CD14-positive monocyte (primary cell): ENCODE data around the gene SIPA1. TPM values are rescaled to one million over a fixed set of nuclear protein-coding genes. Genes with fewer than 3 reads are reported as not detected.
A peak's percentile ranks its signal among the peaks of the same experiment; 100 is the strongest.

Experiments used
- DNase-seq, 3 donors: peaks; one replicate each; pipeline ENCODE4 v3.0.0-alpha.2; 2011 to 2022
- H2AFZ ChIP-seq: 2 replicates; pipeline ENCODE4 v1.6.0; 2012; ENCODE audit warnings: mild to moderate bottlenecking, low read depth, low read length, inconsistent platforms; ENCODE audit not compliant: insufficient read depth, poor library complexity, severe bottlenecking
- H3K27ac ChIP-seq, 2 donors: 1 replicate in 1 of 2; 2 replicates in 1 of 2; pipeline ENCODE4 v1.5.1; 2012 to 2013; ENCODE audit warnings: low read length in 2 of 2, control low read depth in 1 of 2, inconsistent platforms in 1 of 2, low read depth in 1 of 2, mild to moderate bottlenecking in 1 of 2
- H3K27me3 ChIP-seq, 2 donors: one replicate each; pipeline versions ENCODE4 v1.6.0 to v1.6.1; 2011 to 2013; ENCODE audit warnings: low read length in 2 of 2; ENCODE audit not compliant: control insufficient read depth in 2 of 2, insufficient read depth in 2 of 2
- H3K36me3 ChIP-seq, 2 donors: replicated peaks in 1 of 2; 1 replicate in 1 of 2; 2 replicates in 1 of 2; pipeline versions ENCODE4 v1.5.1 to v1.6.1; 2012 to 2013; ENCODE audit warnings: low read length in 2 of 2, control low read depth in 1 of 2, inconsistent platforms in 1 of 2, mild to moderate bottlenecking in 1 of 2; ENCODE audit not compliant: insufficient read depth in 2 of 2, control insufficient read depth in 1 of 2
- H3K4me1 ChIP-seq, 2 donors: 1 replicate in 1 of 2; 2 replicates in 1 of 2; pipeline versions ENCODE4 v1.5.1 to v1.6.1; 2012 to 2013; ENCODE audit warnings: low read length in 2 of 2, control low read depth in 1 of 2, inconsistent platforms in 1 of 2, mild to moderate bottlenecking in 1 of 2, moderate library complexity in 1 of 2; ENCODE audit not compliant: insufficient read depth in 2 of 2, control insufficient read depth in 1 of 2
- H3K4me2 ChIP-seq: replicated peaks from 2 replicates; pipeline ENCODE3; 2012; ENCODE audit warnings: low read length, moderate library complexity, mild to moderate bottlenecking; ENCODE audit not compliant: poor library complexity, severe bottlenecking; ENCODE audit errors: extremely low read depth
- H3K4me3 ChIP-seq, 3 experiments: fragments of 200-600 bp in 1 of 3; sonication (generic) in 1 of 3; replicated peaks in 1 of 3; 1 replicate in 2 of 3; 2 replicates in 1 of 3; pipeline ENCODE4 v1.5.1; 2011 to 2013; ENCODE audit warnings: low read length in 3 of 3, mild to moderate bottlenecking in 3 of 3, control low read depth in 2 of 3, low read depth in 2 of 3, inconsistent platforms in 1 of 3, moderate library complexity in 1 of 3
- H3K79me2 ChIP-seq: 2 replicates; pipeline ENCODE4 v1.6.0; 2012; ENCODE audit warnings: mild to moderate bottlenecking, control low read depth, inconsistent platforms, low read length, moderate library complexity; ENCODE audit not compliant: insufficient read depth
- H3K9ac ChIP-seq: 2 replicates; pipeline ENCODE4 v1.6.0; 2017; ENCODE audit warnings: low read length, mild to moderate bottlenecking; ENCODE audit not compliant: insufficient read depth, poor library complexity, severe bottlenecking
- H3K9me3 ChIP-seq, 2 donors: replicated peaks in 1 of 2; 1 replicate in 1 of 2; 2 replicates in 1 of 2; pipeline versions ENCODE4 v1.5.1 to v1.6.1; 2012 to 2013; ENCODE audit warnings: low read length in 2 of 2, control low read depth in 1 of 2; ENCODE audit not compliant: control insufficient read depth in 1 of 2, insufficient read depth in 1 of 2
- H4K20me1 ChIP-seq: 2 replicates; pipeline ENCODE4 v1.6.0; 2012; ENCODE audit warnings: mild to moderate bottlenecking, low read length, control low read depth, moderate library complexity; ENCODE audit not compliant: insufficient read depth
- H3K27ac Mint-ChIP-seq, 7 donors: one replicate each; pipeline ENCODE4 v1.8.0; 2020; ENCODE audit warnings: mild to moderate bottlenecking in 7 of 7, mixed read lengths in 7 of 7, moderate library complexity in 6 of 7, inconsistent platforms in 2 of 7
- H3K27me3 Mint-ChIP-seq, 3 donors: one replicate each; pipeline ENCODE4 v1.8.0; 2021 to 2022; ENCODE audit warnings: low read depth in 3 of 3, mild to moderate bottlenecking in 3 of 3, mixed read lengths in 3 of 3, moderate library complexity in 3 of 3, inconsistent platforms in 1 of 3
- H3K36me3 Mint-ChIP-seq, 2 donors: one replicate each; pipeline ENCODE4 v1.8.0; 2020; ENCODE audit warnings: mixed read lengths in 2 of 2, inconsistent platforms in 1 of 2, mild to moderate bottlenecking in 1 of 2
- H3K4me1 Mint-ChIP-seq: one replicate; pipeline ENCODE4 v1.8.0; 2020; ENCODE audit warnings: mild to moderate bottlenecking, mixed read lengths
- H3K4me3 Mint-ChIP-seq, 2 donors: one replicate each; pipeline ENCODE4 v1.8.0; 2020; ENCODE audit warnings: mild to moderate bottlenecking in 2 of 2, mixed read lengths in 2 of 2, moderate library complexity in 1 of 2
- H3K9me3 Mint-ChIP-seq, 7 donors: one replicate each; pipeline ENCODE4 v1.8.0; 2020 to 2022; ENCODE audit warnings: mixed read lengths in 7 of 7, mild to moderate bottlenecking in 6 of 7, moderate library complexity in 6 of 7, inconsistent platforms in 2 of 7
- WGBS: methylation state at CpG from one replicate; pipeline ENCODE4 v1.1.5; 2013; ENCODE audit warnings: missing lambda C conversion rate; ENCODE audit not compliant: insufficient coverage; 5-methylcytosine and 5-hydroxymethylcytosine counted together
- intact Hi-C, 2 donors: fragments of 100-400 bp; cut with micrococcal nuclease; formaldehyde crosslinking; loops; one replicate each; pipeline versions ENCODE4 v1.15.0 to v1.15.1; 2023
- polyA minus RNA-seq: library from RNA; depleted of rRNA, polyadenylated mRNA; stranded (reverse); fragments of >200 nt; gene quantifications from 2 replicates; pipeline ENCODE4 v1.2.3, GENCODE V29; 2012
- polyA plus RNA-seq, 3 donors: library from polyadenylated mRNA; depleted of rRNA in 1 of 3; unstranded in 2 of 3; stranded (reverse) in 1 of 3; fragments of 300-500 nt in 2 of 3; fragments of >200 nt in 1 of 3; fragmentation: Illumina TruSeq in 2 of 3; gene quantifications; 1 replicate in 2 of 3; 2 replicates in 1 of 3; pipeline ENCODE4 v1.2.3, GENCODE V29; 2012 to 2021
- total RNA-seq, 12 experiments: library from RNA in 1 of 12; stranded (reverse) in 1 of 12; fragments of 120-200 nt in 1 of 12; gene quantifications; one replicate each; pipeline ENCODE4 v1.2.4 and lab custom pipeline; 2013 to 2026; ENCODE audit warnings: mixed read lengths in 6 of 12, inconsistent platforms in 1 of 12
- TF ChIP-seq, protein P1 (sequence below): fragments of 200-600 bp; IDR thresholded peaks from one replicate; pipeline ENCODE4 v1.8.0; 2022; ENCODE audit warnings: antibody characterized with exemption, mild to moderate bottlenecking

The SIPA1 gene
- 153 TPM for total RNA-seq (2013)
- polyA plus RNA-seq (100 to 1,000 TPM in 1 of 3 donors, 10 to 100 TPM in 2; 83.4 to 110 (median 86.5) TPM), polyA minus RNA-seq (254 and 520 TPM in 2 replicates), total RNA-seq (lab: John Stamatoyannopoulos, UW) (18.2 to 88.4 (median 64.0) reads per million in 11 experiments)

- Histone ChIP-seq H3K4me1 (peaks cover 44 to 59% of the 10 kb centered on the region in 2 donors), H3K27me3 (no peaks in the 10 kb centered on the region), H3K36me3 (peaks cover 40 to 49% of the 10 kb centered on the region in 2 donors), H3K79me2 (peaks cover 50% of the 10 kb centered on the region), H2AFZ (peak within 1 kb of the TSS; percentile 63), H3K4me2 (peak within 1 kb of the TSS; percentile 100), H3K27ac (peak within 1 kb of the TSS; percentile 77 to 79), H3K4me3 (peak within 1 kb of the TSS; percentile 72 to 99 (median 72)), H3K9ac (peak within 1 kb of the TSS; percentile 77), H4K20me1 (peaks cover 61% of the 10 kb centered on the region), H3K9me3 (no peaks in the 10 kb centered on the region)
- Mint-ChIP-seq H3K9me3 (no peaks in the 10 kb centered on the region), H3K36me3 (peaks cover 27 to 58% of the 10 kb centered on the region in 2 donors), H3K4me3 (peak within 1 kb of the TSS; percentile 94 to 95), H3K27ac (peak within 1 kb of the TSS; percentile 86 to 92 (median 91)), H3K27me3 (peaks cover 0 to 1% (median 0%) of the 10 kb centered on the region in 3 donors), H3K4me1 (peaks cover 50% of the 10 kb centered on the region)
- 8% methylated on average over 31 of the region's 46 CpGs for WGBS
- TF ChIP-seq, protein P1, sequence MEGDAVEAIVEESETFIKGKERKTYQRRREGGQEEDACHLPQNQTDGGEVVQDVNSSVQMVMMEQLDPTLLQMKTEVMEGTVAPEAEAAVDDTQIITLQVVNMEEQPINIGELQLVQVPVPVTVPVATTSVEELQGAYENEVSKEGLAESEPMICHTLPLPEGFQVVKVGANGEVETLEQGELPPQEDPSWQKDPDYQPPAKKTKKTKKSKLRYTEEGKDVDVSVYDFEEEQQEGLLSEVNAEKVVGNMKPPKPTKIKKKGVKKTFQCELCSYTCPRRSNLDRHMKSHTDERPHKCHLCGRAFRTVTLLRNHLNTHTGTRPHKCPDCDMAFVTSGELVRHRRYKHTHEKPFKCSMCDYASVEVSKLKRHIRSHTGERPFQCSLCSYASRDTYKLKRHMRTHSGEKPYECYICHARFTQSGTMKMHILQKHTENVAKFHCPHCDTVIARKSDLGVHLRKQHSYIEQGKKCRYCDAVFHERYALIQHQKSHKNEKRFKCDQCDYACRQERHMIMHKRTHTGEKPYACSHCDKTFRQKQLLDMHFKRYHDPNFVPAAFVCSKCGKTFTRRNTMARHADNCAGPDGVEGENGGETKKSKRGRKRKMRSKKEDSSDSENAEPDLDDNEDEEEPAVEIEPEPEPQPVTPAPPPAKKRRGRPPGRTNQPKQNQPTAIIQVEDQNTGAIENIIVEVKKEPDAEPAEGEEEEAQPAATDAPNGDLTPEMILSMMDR: no peak
- DNase-seq: peak; percentile 52 to 88 (median 65)
- intact Hi-C loops: loop anchor here (1.0 kb wide), 2 partner anchors 13 to 14 kb away; no protein-coding TSS in a partner anchor
Observed at GRCh38 chr11:65637794-65638419, at the start of gene SIPA1. SIPA1 (plus strand) TSS chr11:65638101; CDS start chr11:65640922, 2,821 bp downstream.

DNA sequence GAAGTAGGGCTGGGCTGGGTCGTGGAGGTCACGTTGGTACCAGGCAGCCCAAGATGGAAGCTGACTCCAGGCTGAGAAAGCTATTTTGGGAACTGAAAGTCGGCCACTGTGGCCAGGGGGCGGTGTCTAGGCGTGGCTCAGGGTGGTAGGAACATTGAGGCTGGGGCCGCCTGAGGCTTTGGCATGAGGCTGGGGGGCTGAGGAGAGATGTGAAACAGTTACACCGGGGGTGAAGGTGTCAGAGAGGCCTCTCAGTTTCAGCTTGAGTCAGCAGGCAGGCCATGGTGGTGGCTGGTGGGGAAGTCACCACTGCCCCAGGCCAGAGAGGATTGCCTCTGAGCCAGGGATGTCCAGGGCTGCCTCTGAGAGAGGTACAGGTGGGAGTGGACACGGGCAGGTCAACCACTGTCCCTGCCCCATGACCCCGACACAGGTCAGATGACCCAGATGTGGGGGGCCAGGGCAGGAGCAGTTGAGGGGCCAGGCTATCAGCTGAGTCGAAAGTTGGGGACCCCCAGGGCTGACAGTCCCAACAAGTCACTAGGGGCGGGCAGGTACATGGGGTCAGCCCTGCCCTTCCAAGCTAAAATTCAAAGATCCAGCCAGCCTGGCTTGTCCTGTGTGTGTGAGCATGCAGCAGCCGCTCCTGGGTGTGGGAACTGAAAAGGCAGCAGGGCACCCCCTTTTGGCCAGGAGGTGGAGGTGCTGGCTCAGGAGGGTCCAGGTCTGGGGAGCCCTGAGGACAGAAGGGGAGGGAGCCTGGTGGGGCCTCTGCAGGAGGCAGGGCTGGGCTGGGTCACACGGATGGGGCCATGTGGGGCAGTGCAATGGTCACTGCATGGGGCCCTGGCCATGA, 49.5 kb upstream of the SIPA1 start:
- Mint-ChIP-seq H3K4me1 (peaks cover 57% of the 10 kb centered on the region), H3K4me3 (peak overlapping the region; percentile 73 to 87), H3K36me3 (peaks cover 48 to 74% of the 10 kb centered on the region in 2 donors), H3K27me3 (no peaks in the 10 kb centered on the region), H3K9me3 (no peaks in the 10 kb centered on the region), H3K27ac (peak overlapping the region; percentile 91 to 98 (median 95))
- Histone ChIP-seq H4K20me1 (peaks cover 95% of the 10 kb centered on the region), H3K27ac (peak overlapping the region; percentile 86 to 89), H3K79me2 (peaks cover 60% of the 10 kb centered on the region), H3K4me1 (peaks cover 44 to 63% of the 10 kb centered on the region in 2 donors), H3K9me3 (no peaks in the 10 kb centered on the region), H3K9ac (peak overlapping the region; percentile 51), H3K36me3 (peaks cover 61 to 68% of the 10 kb centered on the region in 2 donors), H3K27me3 (no peaks in the 10 kb centered on the region), H3K4me3 (peak overlapping the region; percentile 14 to 74 (median 16)), H3K4me2 (peak overlapping the region; percentile 82), H2AFZ (peak overlapping the region; percentile 37)
- peak; percentile 66 to 83 (median 81) for DNase-seq
- TF ChIP-seq, protein P1: peak; percentile 73
- 18% methylated on average over 13 of the region's 13 CpGs for WGBS
- intact Hi-C loops: loop anchor here in 1 of 2 donors (1.0 kb wide), 3 partner anchors 11 to 48 kb away; partner anchors contain the start of gene FAM89B
